ENCODE results near the gene PIAS2.
"Not testable (repeated sequence)": the region's sequence is repeated elsewhere in the genome, so short reads cannot be mapped to it uniquely, and the experiment has no call there.

The PIAS2 gene

GRCh38 chr18:46830633-46831032 is 86.7 kb downstream of the PIAS2 start:
- no peak for FAIRE-seq

GRCh38 chr18:46829947-46830346 is 87.4 kb downstream of the PIAS2 start:
- no peak for FAIRE-seq

- FAIRE-seq: no peak
Observed at GRCh38 chr18:46829531-46829930, 87.8 kb downstream of the PIAS2 start.

DNA sequence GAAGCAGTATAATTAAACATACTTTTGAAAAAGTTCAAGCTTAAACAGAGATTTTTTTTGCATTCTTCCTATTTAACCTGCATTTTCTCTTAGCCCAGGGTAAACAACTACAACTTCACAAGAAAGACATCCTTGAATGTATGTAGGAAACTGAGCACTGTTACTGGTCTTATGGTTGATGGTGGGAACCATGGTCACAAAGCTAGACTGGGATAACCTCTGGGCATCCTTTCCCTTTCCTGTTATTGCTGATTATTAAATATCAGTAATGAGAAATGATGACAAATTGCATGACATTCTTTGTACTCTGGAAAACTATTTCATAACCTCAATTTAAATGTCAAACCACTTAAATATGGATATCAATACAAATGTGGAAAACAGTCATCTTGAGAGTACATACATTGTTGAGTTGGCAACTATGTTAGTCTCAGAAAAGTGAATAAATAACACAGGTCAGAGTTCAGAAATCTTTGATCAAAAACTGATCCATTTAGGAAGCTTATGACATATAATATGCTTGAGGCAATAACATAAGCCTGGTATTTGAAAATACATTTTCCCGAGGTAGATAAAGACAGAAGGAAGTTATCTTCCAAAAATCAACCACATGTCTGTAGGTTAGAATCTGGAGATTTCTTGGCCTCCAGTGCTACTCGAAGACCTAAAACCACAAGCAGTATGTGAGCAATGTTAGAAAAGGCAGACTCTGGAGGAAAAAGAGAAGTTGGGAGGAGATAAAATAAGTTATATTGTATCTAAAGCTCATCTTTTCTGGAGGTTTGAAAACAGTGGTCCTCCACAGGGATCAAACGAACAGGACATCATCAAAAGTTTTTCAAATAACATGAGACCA is 95.2 kb downstream of the PIAS2 start:
- FAIRE-seq: no peak

- no peak for FAIRE-seq
Observed at GRCh38 chr18:46820863-46821262, 96.4 kb downstream of the PIAS2 start.

DNA sequence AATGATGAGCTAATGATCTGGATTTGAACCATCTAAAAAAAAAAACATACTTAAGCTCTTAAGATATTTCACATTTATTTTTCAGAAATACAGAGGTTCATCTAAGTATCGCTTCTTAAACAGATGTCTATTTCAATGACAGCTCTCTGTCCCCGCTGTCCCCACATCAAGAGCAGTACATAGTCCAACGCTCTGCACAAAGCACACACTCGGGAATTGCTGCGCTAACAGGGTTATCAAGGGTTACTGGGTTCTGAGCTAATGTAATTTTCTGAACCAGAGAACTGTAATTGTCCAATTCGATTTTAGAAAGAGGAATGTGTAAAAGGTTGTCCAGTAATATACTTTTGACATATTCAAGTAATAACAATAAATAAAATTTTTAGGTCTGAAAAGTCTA is 101.6 kb downstream of the PIAS2 start:
- no peak for FAIRE-seq

DNA sequence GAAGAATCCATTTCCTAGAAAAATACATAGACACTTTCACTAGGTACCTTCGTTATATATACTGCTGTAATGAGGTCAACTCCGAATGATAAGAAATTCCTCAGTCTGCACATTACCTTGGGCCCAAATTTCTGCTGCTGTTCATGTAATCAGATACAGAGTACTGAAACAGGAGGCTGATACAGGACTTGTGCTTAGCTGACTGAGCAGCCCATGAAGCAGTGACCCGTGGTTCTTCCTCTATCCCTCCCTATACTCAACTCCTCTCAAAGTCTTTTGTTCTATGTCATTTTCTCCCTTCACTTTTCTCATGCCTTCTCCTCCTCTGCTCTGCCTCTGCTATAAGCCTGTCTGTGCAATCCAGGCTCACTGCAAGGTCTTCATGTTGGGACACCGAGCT is 102.9 kb downstream of the PIAS2 start:
- no peak for FAIRE-seq

DNA sequence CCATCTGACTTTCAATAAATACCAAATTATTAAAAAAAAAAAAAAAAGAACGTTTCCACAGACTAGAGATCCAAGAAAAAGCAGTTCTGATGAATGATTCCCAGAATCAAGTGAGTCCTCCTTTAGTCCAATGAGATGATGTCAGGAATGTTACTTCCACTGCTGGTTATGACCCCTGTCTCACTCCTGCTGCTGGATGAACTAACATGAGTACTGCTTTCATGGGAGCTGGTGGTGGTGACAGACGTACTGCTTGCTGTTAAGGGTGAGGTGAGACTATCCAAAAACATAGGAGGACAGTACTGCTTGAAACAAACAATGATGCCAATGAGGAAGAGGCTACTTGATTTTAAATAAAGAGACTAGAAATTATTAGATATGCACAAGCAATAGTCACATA is 105.0 kb downstream of the PIAS2 start:
- FAIRE-seq: no peak

DNA sequence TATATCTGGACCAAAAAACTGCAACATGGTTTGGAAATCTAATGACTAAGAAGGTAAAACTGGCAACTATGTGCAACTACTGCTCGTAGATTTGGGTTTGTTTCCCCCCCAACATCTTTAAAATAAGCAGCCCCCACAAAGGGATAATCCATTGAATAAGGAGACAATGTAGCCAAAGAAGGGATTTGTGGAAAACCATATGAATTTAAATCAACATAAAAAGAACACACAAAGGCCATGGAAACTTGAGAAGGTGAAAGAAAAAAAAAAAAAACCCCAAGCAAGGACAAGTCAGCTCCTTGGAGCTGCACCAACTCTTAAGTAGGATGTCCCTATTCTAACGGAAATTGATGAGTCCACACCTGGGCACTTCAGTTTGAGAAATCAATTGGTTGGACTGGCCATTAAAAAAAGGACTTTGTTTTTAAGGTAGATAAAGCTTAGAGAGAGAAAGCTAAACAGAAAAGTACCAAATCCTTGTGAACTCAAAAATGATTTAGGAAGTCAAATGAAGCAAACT is 106.8 kb downstream of the PIAS2 start:
- FAIRE-seq: no peak

DNA sequence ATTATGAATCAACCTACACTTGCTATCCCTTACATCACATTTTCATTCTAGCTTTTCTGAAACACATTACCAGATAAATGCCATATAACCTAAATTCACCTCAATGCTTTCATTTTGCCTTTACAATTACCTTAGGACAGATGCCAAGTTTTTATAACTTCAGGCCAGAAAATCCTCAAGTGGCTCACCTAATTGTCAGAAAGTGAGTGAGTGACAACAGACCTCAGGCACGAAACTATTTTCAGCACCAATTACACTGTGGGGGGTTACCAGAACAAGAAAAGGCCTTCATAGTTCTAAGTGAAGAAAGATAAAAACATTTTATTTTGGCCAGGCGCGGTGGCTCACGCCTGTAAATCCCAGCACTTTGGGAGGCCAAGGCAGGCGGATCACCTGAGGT is 108.2 kb downstream of the PIAS2 start:
- no peak for FAIRE-seq

- FAIRE-seq: not testable (repeated sequence)
Observed at GRCh38 chr18:46795945-46796344, 121.4 kb downstream of the PIAS2 start.

DNA sequence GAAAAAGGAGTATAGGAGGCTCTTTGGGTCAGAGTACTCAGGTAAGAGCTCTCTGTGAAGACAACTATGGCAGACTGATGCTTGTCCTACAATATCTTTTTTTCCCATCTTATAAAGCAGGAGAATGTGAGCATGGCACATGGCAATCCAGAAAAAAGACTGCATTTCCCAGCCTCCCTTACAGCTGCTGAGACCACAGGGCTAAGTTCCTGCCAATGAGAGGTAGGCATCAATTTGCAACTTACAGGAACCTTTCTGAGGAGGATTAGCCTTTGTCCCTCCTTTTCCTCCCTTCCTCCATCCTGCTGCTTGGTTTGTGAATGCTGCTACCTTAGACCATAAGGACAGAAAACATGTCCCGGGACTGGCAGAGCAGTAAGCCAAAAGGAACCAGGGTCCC is 122.7 kb downstream of the PIAS2 start:
- FAIRE-seq: no peak

DNA sequence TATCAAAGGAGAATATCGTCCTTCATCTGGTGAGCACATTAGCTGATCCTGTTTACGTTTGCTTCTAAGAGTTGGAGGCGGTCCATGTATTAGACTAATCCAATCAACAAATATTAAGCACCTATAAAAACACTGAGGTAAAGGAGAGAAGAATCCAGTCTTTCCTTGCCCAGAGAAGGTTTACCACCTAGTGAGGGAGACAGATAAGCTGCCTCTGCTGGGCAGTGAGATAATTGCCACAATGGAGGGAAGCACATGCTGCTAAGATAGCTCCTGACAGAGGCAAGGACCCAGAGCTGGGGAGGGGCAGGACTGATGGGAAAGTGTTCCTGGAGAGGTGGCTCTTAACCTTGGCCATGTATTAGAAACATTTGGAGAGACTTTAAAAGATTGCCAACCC is 123.7 kb downstream of the PIAS2 start:
- no peak for FAIRE-seq

- FAIRE-seq: no peak
Observed at GRCh38 chr18:46789088-46789487, 128.2 kb downstream of the PIAS2 start.

GRCh38 chr18:46787674-46788073 is 129.6 kb downstream of the PIAS2 start:
- no peak for FAIRE-seq

DNA sequence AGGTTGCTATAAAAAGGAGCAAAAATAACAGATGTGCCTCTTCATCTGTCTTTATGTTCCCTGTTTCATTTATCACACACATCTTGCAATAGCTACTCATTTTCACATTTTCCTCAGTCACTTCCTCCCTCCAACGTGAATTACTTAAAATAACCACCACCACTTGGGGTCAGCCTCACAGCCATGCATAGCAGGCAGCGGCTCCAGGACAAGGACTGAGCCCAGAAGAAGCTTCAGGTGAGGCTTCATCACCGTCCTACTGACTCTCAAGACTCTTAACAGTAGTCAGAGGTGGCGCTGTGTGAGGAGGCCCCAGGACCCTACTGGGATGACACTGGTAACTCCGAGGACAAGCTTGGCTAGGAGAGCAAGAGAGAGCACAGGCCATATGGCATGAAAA is 144.9 kb downstream of the PIAS2 start:
- FAIRE-seq: no peak

DNA sequence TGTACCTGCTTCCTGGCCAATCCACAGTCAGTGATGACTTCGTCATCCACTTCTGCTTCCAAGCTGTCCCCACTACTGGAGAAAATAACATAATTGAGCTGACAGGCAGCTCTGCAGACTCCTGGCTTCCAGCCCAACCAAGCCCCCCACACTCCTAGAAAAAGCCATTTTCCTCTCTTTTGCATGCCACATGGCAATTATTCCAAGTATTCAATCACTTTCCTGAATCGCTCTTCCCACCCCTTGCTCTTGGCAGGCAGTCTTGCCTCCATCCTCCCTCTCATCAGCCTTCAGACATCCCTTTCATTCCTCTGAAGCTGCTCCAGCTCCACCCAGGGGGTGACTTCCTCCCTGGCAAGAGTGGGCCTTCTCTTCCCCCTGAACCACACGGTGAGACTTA is 146.2 kb downstream of the PIAS2 start:
- no peak for FAIRE-seq

DNA sequence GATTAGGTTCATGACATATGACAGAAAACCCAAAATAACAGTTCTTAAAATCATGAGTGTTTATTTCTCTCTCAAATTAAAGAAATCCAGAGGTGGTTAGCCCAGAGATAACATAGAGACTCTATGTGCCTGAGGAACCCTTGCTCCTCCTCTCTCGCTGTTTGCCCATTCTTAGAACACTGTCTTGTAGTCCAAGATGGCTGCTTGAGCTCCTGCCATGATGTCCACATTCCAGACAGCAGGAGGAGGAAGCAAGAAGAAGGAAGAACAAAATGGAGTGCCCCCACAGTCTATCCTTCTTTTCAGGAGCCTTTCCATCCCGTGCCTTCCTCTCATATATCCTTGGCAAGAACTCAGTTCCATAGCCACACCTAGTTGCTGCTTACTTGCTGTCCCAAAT is 146.6 kb downstream of the PIAS2 start:
- no peak for FAIRE-seq

DNA sequence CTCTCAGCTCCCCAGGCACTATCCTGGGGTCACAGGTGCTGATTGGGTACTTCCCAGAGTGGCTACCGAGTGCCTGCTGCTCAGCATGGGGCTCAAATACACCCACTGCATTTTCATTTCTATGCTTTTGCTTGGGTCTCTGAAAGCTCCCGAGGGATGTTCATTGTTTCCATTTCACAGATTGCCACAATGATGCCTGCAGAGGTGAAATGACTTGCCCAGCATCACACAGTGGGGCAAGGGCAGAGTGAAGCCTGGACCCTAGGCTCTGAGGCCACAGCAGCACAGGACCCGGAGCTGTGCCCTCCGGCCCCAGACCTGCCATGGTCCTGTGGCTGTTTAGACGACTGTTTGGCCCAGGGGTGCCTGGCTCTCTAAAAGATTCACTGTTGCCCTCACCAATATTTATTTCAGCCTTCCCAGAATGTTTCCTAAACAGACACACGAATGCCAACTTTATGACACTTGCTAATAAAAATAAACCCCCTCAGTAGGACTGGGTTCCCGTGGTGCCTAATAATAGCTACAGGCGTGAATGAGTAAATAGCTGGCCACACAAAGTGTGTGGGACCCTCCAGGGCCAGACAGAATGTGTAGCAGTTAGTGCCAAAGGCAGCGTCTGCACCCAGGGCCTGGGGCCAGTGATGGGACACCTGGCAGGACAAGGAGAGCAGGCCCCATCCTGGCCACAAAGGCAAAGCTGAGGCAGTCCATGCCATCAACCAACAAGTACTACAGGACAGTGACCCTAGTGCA is 149.0 kb downstream of the PIAS2 start:
- FAIRE-seq: no peak

- FAIRE-seq: no peak
Observed at GRCh38 chr18:46767217-46767616, 150.1 kb downstream of the PIAS2 start.

- FAIRE-seq: no peak
Observed at GRCh38 chr18:46764586-46764985, 152.7 kb downstream of the PIAS2 start.

DNA sequence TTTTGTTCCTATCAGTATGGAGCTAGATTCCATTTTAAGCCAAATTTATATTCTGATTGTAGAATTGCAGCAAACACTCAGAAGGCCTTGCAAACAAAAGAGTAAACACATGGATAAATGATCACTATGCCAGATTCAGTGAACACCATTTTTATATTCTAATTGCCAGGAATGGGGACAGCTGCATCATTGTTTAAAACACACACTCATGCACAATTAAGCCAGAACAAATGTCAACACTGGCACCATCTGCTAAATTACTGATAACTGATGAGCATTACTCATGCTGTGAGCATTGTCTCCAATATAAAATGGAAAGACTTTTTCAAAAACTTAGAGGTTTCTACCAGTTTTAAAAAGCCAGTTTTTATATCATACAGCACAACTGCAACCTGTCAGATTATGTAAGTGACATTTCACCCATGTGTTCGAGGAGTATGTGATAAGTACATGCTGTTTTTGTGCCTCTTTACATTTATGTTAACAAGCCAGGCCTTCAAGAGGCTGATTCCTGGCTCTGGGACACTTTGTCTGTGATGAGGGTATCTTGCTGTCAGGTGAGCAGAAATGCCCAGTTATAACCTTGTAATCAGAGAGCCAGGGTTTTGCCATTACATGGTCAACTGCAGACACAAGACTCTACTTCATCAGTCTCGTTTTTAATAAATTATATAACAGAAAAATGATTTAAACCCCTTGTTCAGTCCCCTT is 156.1 kb downstream of the PIAS2 start:
- no peak for FAIRE-seq

- FAIRE-seq: no peak
Observed at GRCh38 chr18:46759890-46760289, 157.4 kb downstream of the PIAS2 start.

Data from endometrium (tissue), 2 donors.